BJ (cell line): Measurements from ENCODE around the gene LAMA5. TPM values are rescaled to one million over a fixed set of nuclear protein-coding genes. Genes with fewer than 3 reads are reported as not detected.

ENCODE experiments used
- CTCF ChIA-PET: fragments of 350-600 bp; formaldehyde crosslinking; extraction: SDS; loops from one replicate; lab custom pipeline; 2021; ENCODE audit warnings: antibody characterized with exemption, inconsistent platforms; lab: Yijun Ruan, JAX
- POLR2A ChIA-PET: fragments of 300-600 bp; sonication (Branson Sonifier 250); formaldehyde crosslinking; extraction: SDS; loops from one replicate; lab custom pipeline; 2021; ENCODE audit warnings: antibody characterized with exemption; lab: Charles Lee
- DNase-seq: peaks from one replicate; pipeline ENCODE4 v3.0.0-alpha.2; 2011; ENCODE audit warnings: low read depth
- H3K27me3 ChIP-seq: 2 replicates; pipeline ENCODE4 v1.6.0; 2011; ENCODE audit warnings: low read length; ENCODE audit not compliant: control insufficient read depth, insufficient read depth
- H3K36me3 ChIP-seq: 2 replicates; pipeline ENCODE4 v1.5.1; 2011; ENCODE audit warnings: low read length; ENCODE audit not compliant: control insufficient read depth, insufficient read depth
- H3K4me3 ChIP-seq: 2 replicates; pipeline ENCODE4 v1.5.1; 2011; ENCODE audit warnings: low read depth, mild to moderate bottlenecking, control low read depth, low read length
- CTCF ChIP-seq: IDR thresholded peaks from 2 replicates; pipeline ENCODE4 v1.5.1; 2011; ENCODE audit warnings: low read depth, mild to moderate bottlenecking, control low read depth, inconsistent platforms, low read length, moderate library complexity; ENCODE audit not compliant: insufficient read depth
- polyA plus RNA-seq: library from polyadenylated mRNA; depleted of rRNA; stranded (reverse); fragments of >200 nt; gene quantifications from 2 replicates; pipeline ENCODE4 v1.2.3, GENCODE V29; 2011

The LAMA5 gene
- polyA plus RNA-seq, 1 experiment = 1.1 TPM

- no peak for TF ChIP-seq CTCF
- POLR2A ChIA-PET = interaction anchor here (0.6 kb wide), 1 partner anchor 81 kb away, joined by 9 read pairs; no protein-coding TSS in a partner anchor
These were observed 20.3 kb upstream of the LAMA5 start for GRCh38 chr20:62387219-62387913.

GRCh38 chr20:62386383-62387218, 19.5 kb upstream of the LAMA5 start, which contains the start of gene RPS21:
RPS21 (plus strand) TSS chr20:62387103; CDS start chr20:62387339, 236 bp downstream.
- H3K36me3 ChIP-seq = peaks cover 24% of the 10 kb centered on the region
- ChIA-PET CTCF (interaction anchor here (0.7 to 4.3 kb wide), 6 partner anchors 12 to 377 kb away, joined by 3 to 24 read pairs (median 4); partner anchors contain the start of gene ADRM1), POLR2A (interaction anchor here (0.6 kb wide), 2 partner anchors 18 to 81 kb away, joined by 3 to 9 read pairs; no protein-coding TSS in a partner anchor)
- H3K27me3 ChIP-seq = no peaks in the 10 kb centered on the region
- DNase-seq = peak; percentile 43
- H3K4me3 ChIP-seq = peak within 1 kb of the TSS; percentile 100
- TF ChIP-seq CTCF = no peak

More at GRCh38 chr20:62387219-62387913, 20.3 kb upstream of the LAMA5 start:
- CTCF ChIA-PET = interaction anchor here (0.7 to 4.3 kb wide), 4 partner anchors 12 to 86 kb away, joined by 3 to 24 read pairs (median 7); partner anchors contain the start of gene ADRM1
- peaks cover 22% of the 10 kb centered on the region for H3K36me3 ChIP-seq
- peak overlapping the region; percentile 100 for H3K4me3 ChIP-seq
- DNase-seq = no peak
- H3K27me3 ChIP-seq = no peaks in the 10 kb centered on the region

- peaks cover 6% of the 10 kb centered on the region for H3K36me3 ChIP-seq
These were observed 15.4 kb upstream of the LAMA5 start for GRCh38 chr20:62382306-62383198.

GRCh38 chr20:62381842-62382241, 14.7 kb upstream of the LAMA5 start:
- CTCF ChIA-PET = interaction anchor here (0.9 to 2.0 kb wide), 10 partner anchors 10 to 117 kb away, joined by 3 to 39 read pairs (median 6); partner anchors contain the start of gene ADRM1

More at GRCh38 chr20:62382306-62383198, 15.4 kb upstream of the LAMA5 start:
- ChIA-PET POLR2A (no interaction called here), CTCF (interaction anchor here (0.6 to 2.0 kb wide), 25 partner anchors 8 to 409 kb away, joined by 3 to 39 read pairs (median 4); partner anchors contain the start of gene ADRM1)
- peak; percentile 96 for TF ChIP-seq CTCF
- H3K27me3 ChIP-seq = no peaks in the 10 kb centered on the region
- DNase-seq = no peak
- no peak overlapping the region for H3K4me3 ChIP-seq

More at GRCh38 chr20:62381842-62382241, 14.7 kb upstream of the LAMA5 start:
- Histone ChIP-seq H3K27me3 (no peaks in the 10 kb centered on the region), H3K36me3 (peaks cover 6% of the 10 kb centered on the region), H3K4me3 (no peak overlapping the region)
- POLR2A ChIA-PET = no interaction called here
- TF ChIP-seq CTCF = no peak
- no peak for DNase-seq
